ENCODE results near the gene GAGE12J.
"Not testable (repeated sequence)": the region's sequence is repeated elsewhere in the genome, so short reads cannot be mapped to it uniquely, and the experiment has no call there.

GAGE12J gene

GRCh38 chrX:49321737-49322136, at the start of gene GAGE12J:
GAGE12J (plus strand) TSS chrX:49322037; CDS start chrX:49323194, 1,157 bp downstream.
- not testable (repeated sequence) for DNase-seq

- no peak for DNase-seq
Observed at GRCh38 chrX:49272421-49272820, 49.4 kb upstream of the GAGE12J start.

- DNase-seq: no peak
Observed at GRCh38 chrX:49273181-49273727, 48.6 kb upstream of the GAGE12J start.

- DNase-seq: no peak
Observed at GRCh38 chrX:49276207-49276606, 45.6 kb upstream of the GAGE12J start.

- no peak for DNase-seq
Observed at GRCh38 chrX:49276671-49277534, 44.9 kb upstream of the GAGE12J start.

- DNase-seq: no peak
Observed at GRCh38 chrX:49277535-49277830, 44.4 kb upstream of the GAGE12J start.

GRCh38 chrX:49278081-49278480, 43.8 kb upstream of the GAGE12J start:
- DNase-seq: no peak

- DNase-seq: no peak
Observed at GRCh38 chrX:49282647-49283011, 39.2 kb upstream of the GAGE12J start.

GRCh38 chrX:49284212-49284611, 37.6 kb upstream of the GAGE12J start:
- DNase-seq: no peak

GRCh38 chrX:49286136-49286535, 35.7 kb upstream of the GAGE12J start:
- DNase-seq: no peak

- no peak for DNase-seq
Observed at GRCh38 chrX:49286581-49286980, 35.3 kb upstream of the GAGE12J start.

GRCh38 chrX:49287665-49288064, 34.2 kb upstream of the GAGE12J start:
- DNase-seq: no peak

- no peak for DNase-seq
Observed at GRCh38 chrX:49290215-49290614, 31.6 kb upstream of the GAGE12J start.

GRCh38 chrX:49291615-49292337, 30.1 kb upstream of the GAGE12J start:
- peak; percentile 56 for DNase-seq

- DNase-seq: no peak
Observed at GRCh38 chrX:49292400-49293362, 29.2 kb upstream of the GAGE12J start.

- DNase-seq: not testable (repeated sequence)
Observed at GRCh38 chrX:49299293-49299692, 22.5 kb upstream of the GAGE12J start.

GRCh38 chrX:49300703-49301102, 21.1 kb upstream of the GAGE12J start:
- no peak for DNase-seq

GRCh38 chrX:49303346-49303745, 18.5 kb upstream of the GAGE12J start, which contains the start of gene GAGE10:
GAGE10 (plus strand) TSS chrX:49303646; CDS start chrX:49304860, 1,214 bp downstream.
- DNase-seq: no peak

GRCh38 chrX:49307775-49308174, 14.1 kb upstream of the GAGE12J start:
- not testable (repeated sequence) for DNase-seq

GRCh38 chrX:49308604-49309269, 13.1 kb upstream of the GAGE12J start:
- no peak for DNase-seq

- DNase-seq: no peak
Observed at GRCh38 chrX:49309401-49309981, 12.3 kb upstream of the GAGE12J start.

- no peak for DNase-seq
Observed at GRCh38 chrX:49310371-49310770, 11.5 kb upstream of the GAGE12J start.

All from activated T-cell treated with anti-CD3 and anti-CD28 coated beads for 4 hours (primary cell).